ENCODE results near the gene SLCO1C1.
"Not testable (repeated sequence)": the region's sequence is repeated elsewhere in the genome, so short reads cannot be mapped to it uniquely, and the experiment has no call there.

SLCO1C1 gene

GRCh38 chr12:20783796-20784357 is 88.7 kb downstream of the SLCO1C1 start:
- not testable (repeated sequence) for H3K9me3 ChIP-seq (ENCODE audit: control insufficient read depth, insufficient read depth, low read length); H3K27ac ChIP-seq (ENCODE audit: low read length); H3K4me1 ChIP-seq (ENCODE audit: control insufficient read depth, insufficient read depth, low read length); H3K27me3 ChIP-seq (ENCODE audit: control insufficient read depth, insufficient read depth, low read length); H3K4me3 ChIP-seq (ENCODE audit: low read length); DNase-seq (ENCODE audit: low read depth, low spot score); H3K36me3 ChIP-seq (ENCODE audit: control insufficient read depth, insufficient read depth, low read length)
- no CpG with 5 or more reads among the region's 13 CpGs for WGBS (ENCODE audit: insufficient coverage, insufficient read length)

- Histone ChIP-seq H3K4me3 (ENCODE audit: low read length) (no peak overlapping the region), H3K4me1 (ENCODE audit: control insufficient read depth, insufficient read depth, low read length) (no peaks in the 10 kb centered on the region), H3K9me3 (ENCODE audit: control insufficient read depth, insufficient read depth, low read length) (no peaks in the 10 kb centered on the region; the same call in 1 of the 2 replicates), H3K36me3 (ENCODE audit: control insufficient read depth, insufficient read depth, low read length) (no peaks in the 10 kb centered on the region), H3K27ac (ENCODE audit: low read length) (no peak overlapping the region), H3K27me3 (ENCODE audit: control insufficient read depth, insufficient read depth, low read length) (no peaks in the 10 kb centered on the region; the same call in 1 of the 2 replicates)
- WGBS (ENCODE audit: insufficient coverage, insufficient read length), result no CpG with 5 or more reads among the region's 1 CpG
- DNase-seq (ENCODE audit: low read depth, low spot score), result peak; percentile 4
Observed at GRCh38 chr12:20792971-20793370, 97.8 kb downstream of the SLCO1C1 start.

GRCh38 chr12:20798554-20798953 is 103.4 kb downstream of the SLCO1C1 start:
- Histone ChIP-seq H3K27me3 (ENCODE audit: control insufficient read depth, insufficient read depth, low read length) (no peaks in the 10 kb centered on the region), H3K4me1 (ENCODE audit: control insufficient read depth, insufficient read depth, low read length) (no peaks in the 10 kb centered on the region), H3K27ac (ENCODE audit: low read length) (no peak overlapping the region), H3K36me3 (ENCODE audit: control insufficient read depth, insufficient read depth, low read length) (no peaks in the 10 kb centered on the region), H3K9me3 (ENCODE audit: control insufficient read depth, insufficient read depth, low read length) (no peaks in the 10 kb centered on the region), H3K4me3 (ENCODE audit: low read length) (no peak overlapping the region)
- DNase-seq (ENCODE audit: low read depth, low spot score), result peak; percentile 5
- WGBS (ENCODE audit: insufficient coverage, insufficient read length), result no CpG with 5 or more reads among the region's 1 CpG

GRCh38 chr12:20800160-20800559 is 105.0 kb downstream of the SLCO1C1 start:
- Histone ChIP-seq H3K4me3 (ENCODE audit: low read length) (no peak overlapping the region), H3K27me3 (ENCODE audit: control insufficient read depth, insufficient read depth, low read length) (no peaks in the 10 kb centered on the region), H3K27ac (ENCODE audit: low read length) (no peak overlapping the region), H3K9me3 (ENCODE audit: control insufficient read depth, insufficient read depth, low read length) (no peaks in the 10 kb centered on the region), H3K4me1 (ENCODE audit: control insufficient read depth, insufficient read depth, low read length) (no peaks in the 10 kb centered on the region), H3K36me3 (ENCODE audit: control insufficient read depth, insufficient read depth, low read length) (no peaks in the 10 kb centered on the region)
- no CpG with 5 or more reads among the region's 1 CpG for WGBS (ENCODE audit: insufficient coverage, insufficient read length)
- no peak for DNase-seq (ENCODE audit: low read depth, low spot score)

- H3K9me3 ChIP-seq (ENCODE audit: control insufficient read depth, insufficient read depth, low read length), result no peaks in the 10 kb centered on the region
- H3K27ac ChIP-seq (ENCODE audit: low read length), result no peak overlapping the region
- no peaks in the 10 kb centered on the region for H3K36me3 ChIP-seq (ENCODE audit: control insufficient read depth, insufficient read depth, low read length)
- H3K4me1 ChIP-seq (ENCODE audit: control insufficient read depth, insufficient read depth, low read length), result no peaks in the 10 kb centered on the region
- H3K27me3 ChIP-seq (ENCODE audit: control insufficient read depth, insufficient read depth, low read length), result no peaks in the 10 kb centered on the region
- DNase-seq (ENCODE audit: low read depth, low spot score), result no peak
- H3K4me3 ChIP-seq (ENCODE audit: low read length), result no peak overlapping the region
Observed at GRCh38 chr12:20801035-20801434, 105.9 kb downstream of the SLCO1C1 start.
